RWPE1 (cell line): Measurements from ENCODE around the gene CCNH.

ENCODE experiments used
- CTCF ChIA-PET: fragments of 350-600 bp; sonication (Branson Sonifier 250); formaldehyde crosslinking; extraction: SDS; loops from one replicate; lab custom pipeline; 2021; lab: Yijun Ruan, JAX
- POLR2A ChIA-PET: fragments of 400-600 bp; formaldehyde crosslinking; extraction: SDS; loops from one replicate; lab custom pipeline; 2020; ENCODE audit warnings: antibody characterized with exemption; ENCODE audit not compliant: low non-redundant PET; lab: Yijun Ruan, JAX
- DNase-seq: peaks from one replicate; pipeline ENCODE4 v3.0.0; 2012; ENCODE audit warnings: low spot score
- H3K27ac ChIP-seq: fragments of 450-650 bp; 2 replicates; pipeline ENCODE4 v1.5.1; 2017
- TF ChIP-seq, protein P1 (sequence below): fragments of 450-650 bp; conservative IDR thresholded peaks from 2 replicates; pipeline ENCODE4 v1.5.1; 2017; ENCODE audit warnings: low read depth, mild to moderate bottlenecking

CCNH gene

DNA sequence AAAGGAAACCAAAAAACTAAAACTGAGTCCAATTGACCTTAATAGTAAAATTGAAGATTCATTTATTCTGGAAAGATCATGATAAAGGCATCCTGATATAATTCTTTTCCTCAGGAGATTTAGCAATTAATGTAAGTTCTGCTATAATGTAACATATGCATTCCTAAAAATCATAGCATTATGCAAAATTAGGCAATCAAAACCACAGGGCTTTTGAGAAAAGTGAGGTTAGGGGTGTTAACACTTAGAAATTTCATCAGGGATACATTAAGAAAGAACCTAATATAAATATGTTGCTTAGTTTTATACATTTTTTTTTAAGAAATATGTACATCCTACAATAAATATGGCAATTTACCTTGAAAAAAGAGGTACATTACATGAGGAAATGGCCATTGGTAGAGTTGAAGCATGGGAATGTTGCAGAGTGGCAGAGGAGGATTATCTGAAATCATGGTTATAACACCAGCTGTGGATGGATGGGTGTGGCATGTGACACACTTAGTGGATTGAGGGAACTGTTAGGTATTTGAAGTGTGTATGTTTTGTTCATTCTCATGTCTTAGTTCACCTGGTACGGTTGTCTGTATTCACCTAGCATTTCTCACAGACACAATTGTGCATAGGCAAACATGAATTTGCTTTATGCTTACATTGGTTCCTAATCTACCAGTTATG, 51.1 kb downstream of the CCNH start:
- CTCF ChIA-PET, result no interaction called here
- POLR2A ChIA-PET, result no interaction called here
- no peak for DNase-seq
- no peak overlapping the region for H3K27ac ChIP-seq
- TF ChIP-seq, protein P1, sequence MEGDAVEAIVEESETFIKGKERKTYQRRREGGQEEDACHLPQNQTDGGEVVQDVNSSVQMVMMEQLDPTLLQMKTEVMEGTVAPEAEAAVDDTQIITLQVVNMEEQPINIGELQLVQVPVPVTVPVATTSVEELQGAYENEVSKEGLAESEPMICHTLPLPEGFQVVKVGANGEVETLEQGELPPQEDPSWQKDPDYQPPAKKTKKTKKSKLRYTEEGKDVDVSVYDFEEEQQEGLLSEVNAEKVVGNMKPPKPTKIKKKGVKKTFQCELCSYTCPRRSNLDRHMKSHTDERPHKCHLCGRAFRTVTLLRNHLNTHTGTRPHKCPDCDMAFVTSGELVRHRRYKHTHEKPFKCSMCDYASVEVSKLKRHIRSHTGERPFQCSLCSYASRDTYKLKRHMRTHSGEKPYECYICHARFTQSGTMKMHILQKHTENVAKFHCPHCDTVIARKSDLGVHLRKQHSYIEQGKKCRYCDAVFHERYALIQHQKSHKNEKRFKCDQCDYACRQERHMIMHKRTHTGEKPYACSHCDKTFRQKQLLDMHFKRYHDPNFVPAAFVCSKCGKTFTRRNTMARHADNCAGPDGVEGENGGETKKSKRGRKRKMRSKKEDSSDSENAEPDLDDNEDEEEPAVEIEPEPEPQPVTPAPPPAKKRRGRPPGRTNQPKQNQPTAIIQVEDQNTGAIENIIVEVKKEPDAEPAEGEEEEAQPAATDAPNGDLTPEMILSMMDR, result no peak

DNA sequence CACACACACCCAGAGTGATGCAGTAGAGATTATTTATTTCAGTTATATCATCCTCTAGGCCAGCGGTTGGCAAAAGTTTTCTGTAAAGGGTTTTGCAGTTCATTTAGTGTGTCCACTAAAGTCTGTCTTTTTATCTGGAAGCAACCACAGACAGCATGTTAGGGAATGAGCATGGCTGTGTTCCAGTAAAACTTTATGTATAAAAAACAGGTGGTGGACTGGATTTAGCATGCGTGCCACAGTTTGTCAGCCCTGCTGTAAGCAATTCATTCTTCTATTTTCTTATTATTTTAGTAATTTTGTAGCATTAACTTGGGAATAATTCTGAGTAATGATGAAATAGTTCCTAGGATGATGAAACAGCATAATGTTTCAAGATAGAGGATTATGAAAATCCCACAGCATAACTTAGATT, 51.7 kb downstream of the CCNH start:
- no peak for DNase-seq
- ChIA-PET CTCF (no interaction called here), POLR2A (no interaction called here)
- TF ChIP-seq, protein P1, result no peak
- no peak overlapping the region for H3K27ac ChIP-seq

DNA sequence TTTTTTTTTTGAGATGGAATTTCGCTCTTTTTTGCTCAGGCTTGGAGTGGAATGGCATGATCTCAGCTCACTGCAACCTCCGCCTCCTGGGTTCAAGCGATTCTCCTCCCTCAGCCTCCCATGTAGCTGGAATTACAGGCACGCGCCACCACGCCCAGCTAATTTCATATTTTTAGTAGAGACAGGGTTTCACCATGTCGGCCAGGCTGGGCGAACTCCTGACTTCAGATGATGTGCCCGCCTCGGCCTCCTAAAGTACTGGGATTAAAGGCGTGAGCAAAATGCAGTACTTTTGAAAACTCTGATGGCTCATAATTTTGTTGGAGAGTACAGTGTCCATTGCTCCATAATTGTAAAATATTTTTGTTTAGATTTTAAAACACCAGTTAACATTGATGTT, 52.6 kb downstream of the CCNH start:
- ChIA-PET CTCF (no interaction called here), POLR2A (no interaction called here)

DNA sequence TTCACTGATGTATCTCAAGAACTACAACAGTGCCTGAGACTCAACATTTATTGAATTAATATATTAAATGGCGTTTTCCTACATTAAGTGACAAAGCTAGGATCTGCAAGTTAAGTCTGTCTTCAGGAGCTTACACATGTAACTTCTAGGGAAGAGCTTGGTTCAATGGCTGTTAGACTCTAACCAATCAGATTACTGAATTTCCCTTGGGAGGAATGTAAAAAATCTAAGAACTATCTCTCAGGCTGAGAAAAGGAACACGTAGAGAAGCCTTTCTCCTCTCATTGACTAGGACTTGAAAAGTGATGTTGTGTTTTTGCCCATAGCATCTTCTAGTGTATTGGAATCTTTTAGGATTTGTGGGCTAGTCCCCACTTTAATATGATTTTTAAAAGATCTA, 53.6 kb downstream of the CCNH start:
- DNase-seq, result no peak
- TF ChIP-seq, protein P1, result no peak
- CTCF ChIA-PET, result interaction anchor here (0.5 to 1.3 kb wide), 2 partner anchors 12 to 240 kb away, joined by 3 read pairs; no protein-coding TSS in a partner anchor
- POLR2A ChIA-PET, result no interaction called here
- no peak overlapping the region for H3K27ac ChIP-seq

More for the DNA sequence above, 52.6 kb downstream of the CCNH start:
- H3K27ac ChIP-seq, result no peak overlapping the region; the same call in 1 of the 2 replicates
- no peak for DNase-seq
- TF ChIP-seq, protein P1, result no peak

DNA sequence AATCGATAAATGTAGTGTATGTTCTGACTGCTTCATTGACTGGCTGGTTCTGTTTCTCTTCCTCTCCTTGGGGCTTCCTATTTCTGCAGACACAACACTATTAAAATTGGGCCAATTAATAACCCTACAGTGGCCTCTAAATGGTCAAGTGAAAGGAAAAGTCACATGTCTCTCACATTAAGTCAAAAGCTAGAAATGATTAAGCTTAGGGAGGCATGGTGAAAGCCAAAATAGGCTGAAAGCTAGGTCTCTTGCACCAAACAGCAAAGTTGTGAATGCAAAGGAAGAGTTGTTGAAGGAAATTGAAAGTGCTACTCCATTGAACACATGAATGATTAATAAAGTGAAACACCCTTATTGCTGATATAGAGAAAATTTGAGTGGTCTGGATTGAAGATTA, 58.2 kb downstream of the CCNH start:
- TF ChIP-seq, protein P1, result no peak
- no peak overlapping the region for H3K27ac ChIP-seq
- no peak for DNase-seq
- CTCF ChIA-PET, result no interaction called here
- POLR2A ChIA-PET, result no interaction called here

DNA sequence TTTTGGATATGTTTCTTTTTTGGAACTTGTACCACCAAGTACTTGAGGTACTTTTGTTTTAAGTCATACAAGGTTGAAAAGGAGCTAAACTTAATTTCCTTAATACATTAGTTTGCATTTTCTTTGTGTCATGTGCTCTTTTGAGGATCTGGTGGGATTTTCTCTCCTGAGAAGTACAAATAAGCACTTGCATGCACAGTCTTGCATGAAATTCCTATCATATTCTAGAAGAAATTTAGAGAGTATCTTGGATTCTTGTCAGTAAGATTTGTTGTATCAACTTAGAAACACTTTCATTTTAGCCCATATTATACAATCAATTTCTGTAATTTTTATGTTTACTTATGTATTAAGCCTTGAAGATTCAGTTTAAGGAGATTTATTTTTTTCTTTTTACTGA, 64.9 kb downstream of the CCNH start:
- H3K27ac ChIP-seq, result no peak overlapping the region
- ChIA-PET POLR2A (no interaction called here), CTCF (interaction anchor here (0.5 to 0.9 kb wide), 2 partner anchors 11 to 278 kb away, joined by 3 read pairs; no protein-coding TSS in a partner anchor)
- TF ChIP-seq, protein P1, result no peak
- no peak for DNase-seq
